Measurements from ENCODE around the gene AGBL2. TPM values are rescaled to one million over a fixed set of nuclear protein-coding genes. Genes with fewer than 3 reads are reported as not detected.
"Not testable (repeated sequence)": the region's sequence is repeated elsewhere in the genome, so short reads cannot be mapped to it uniquely, and the experiment has no call there.

The AGBL2 gene
- total RNA-seq, 1 donor = 1.3 TPM

GRCh38 chr11:47689480-47689879, 25.7 kb downstream of the AGBL2 start:
- no peak overlapping the region for H3K4me3 ChIP-seq (ENCODE audit: low read depth, low read length)
- TF ChIP-seq, protein P1, sequence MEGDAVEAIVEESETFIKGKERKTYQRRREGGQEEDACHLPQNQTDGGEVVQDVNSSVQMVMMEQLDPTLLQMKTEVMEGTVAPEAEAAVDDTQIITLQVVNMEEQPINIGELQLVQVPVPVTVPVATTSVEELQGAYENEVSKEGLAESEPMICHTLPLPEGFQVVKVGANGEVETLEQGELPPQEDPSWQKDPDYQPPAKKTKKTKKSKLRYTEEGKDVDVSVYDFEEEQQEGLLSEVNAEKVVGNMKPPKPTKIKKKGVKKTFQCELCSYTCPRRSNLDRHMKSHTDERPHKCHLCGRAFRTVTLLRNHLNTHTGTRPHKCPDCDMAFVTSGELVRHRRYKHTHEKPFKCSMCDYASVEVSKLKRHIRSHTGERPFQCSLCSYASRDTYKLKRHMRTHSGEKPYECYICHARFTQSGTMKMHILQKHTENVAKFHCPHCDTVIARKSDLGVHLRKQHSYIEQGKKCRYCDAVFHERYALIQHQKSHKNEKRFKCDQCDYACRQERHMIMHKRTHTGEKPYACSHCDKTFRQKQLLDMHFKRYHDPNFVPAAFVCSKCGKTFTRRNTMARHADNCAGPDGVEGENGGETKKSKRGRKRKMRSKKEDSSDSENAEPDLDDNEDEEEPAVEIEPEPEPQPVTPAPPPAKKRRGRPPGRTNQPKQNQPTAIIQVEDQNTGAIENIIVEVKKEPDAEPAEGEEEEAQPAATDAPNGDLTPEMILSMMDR (IDR thresholded peaks at IDR 0.05; ENCODE audit: insufficient read depth, low read depth, low read length) = no peak
- DNase-seq (ENCODE audit: low read depth) = no peak

GRCh38 chr11:47688991-47689390, 26.2 kb downstream of the AGBL2 start:
- H3K4me3 ChIP-seq (ENCODE audit: low read depth, low read length) = no peak overlapping the region
- TF ChIP-seq, protein P1 (IDR thresholded peaks at IDR 0.05; ENCODE audit: insufficient read depth, low read depth, low read length) = no peak

DNA sequence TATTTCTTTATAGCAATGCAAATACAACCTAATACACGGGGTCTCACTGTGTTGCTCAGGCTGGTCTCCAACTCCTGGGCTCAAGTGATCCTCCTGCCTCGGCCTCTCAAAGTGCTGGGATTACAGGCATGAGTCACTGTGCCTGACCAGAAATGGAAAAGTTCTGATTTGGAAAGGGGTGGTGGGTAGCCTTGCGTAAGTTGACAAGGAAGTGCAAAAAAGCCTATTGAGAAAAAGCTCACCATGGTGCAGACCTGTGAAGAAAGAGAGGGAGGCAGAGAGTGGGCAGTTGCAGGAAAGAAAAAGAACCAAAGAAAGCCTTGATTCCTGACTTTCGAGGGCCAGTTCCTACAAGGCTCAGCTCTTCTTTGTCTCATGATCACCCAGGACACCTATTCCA, 27.1 kb downstream of the AGBL2 start:
- DNase-seq (ENCODE audit: low read depth) = no peak
- no peak overlapping the region for H3K4me3 ChIP-seq (ENCODE audit: low read depth, low read length)
- TF ChIP-seq, protein P1 (IDR thresholded peaks at IDR 0.05; ENCODE audit: insufficient read depth, low read depth, low read length) = no peak

More at GRCh38 chr11:47688991-47689390, 26.2 kb downstream of the AGBL2 start:
- DNase-seq (ENCODE audit: low read depth) = no peak

DNA sequence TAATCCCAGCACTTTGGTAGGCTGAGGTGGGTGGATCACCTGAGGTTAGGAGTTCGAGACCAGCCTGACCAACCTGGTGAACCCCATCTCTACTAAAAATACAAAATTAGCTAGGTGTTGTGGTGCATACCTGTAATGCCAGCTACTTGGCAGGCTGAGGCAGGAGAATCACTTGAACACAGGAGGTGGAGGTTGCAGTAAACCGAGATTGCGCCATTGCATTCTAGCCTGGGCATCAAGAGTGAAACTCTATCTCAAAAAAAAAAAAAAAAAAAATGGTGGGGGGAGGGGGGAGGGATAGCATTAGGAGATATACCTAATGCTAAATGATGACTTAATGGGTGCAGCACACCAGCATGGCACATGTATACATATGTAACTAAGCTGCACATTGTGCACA, 28.5 kb downstream of the AGBL2 start:
- H3K4me3 ChIP-seq (ENCODE audit: low read depth, low read length); DNase-seq (ENCODE audit: low read depth): not testable (repeated sequence)

GRCh38 chr11:47686151-47686550, 29.0 kb downstream of the AGBL2 start:
- TF ChIP-seq, protein P1 (IDR thresholded peaks at IDR 0.05; ENCODE audit: insufficient read depth, low read depth, low read length) = no peak

GRCh38 chr11:47675851-47676250, 39.3 kb downstream of the AGBL2 start:
- DNase-seq (ENCODE audit: low read depth) = no peak
- TF ChIP-seq, protein P1 (IDR thresholded peaks at IDR 0.05; ENCODE audit: insufficient read depth, low read depth, low read length) = no peak
- no peak overlapping the region for H3K4me3 ChIP-seq (ENCODE audit: low read depth, low read length)

More at GRCh38 chr11:47686151-47686550, 29.0 kb downstream of the AGBL2 start:
- no peak for DNase-seq (ENCODE audit: low read depth)
- H3K4me3 ChIP-seq (ENCODE audit: low read depth, low read length) = no peak overlapping the region

- H3K4me3 ChIP-seq (ENCODE audit: low read depth, low read length) = no peak overlapping the region
- TF ChIP-seq, protein P1 (IDR thresholded peaks at IDR 0.05; ENCODE audit: insufficient read depth, low read depth, low read length) = no peak
- DNase-seq (ENCODE audit: low read depth) = no peak
Observed at GRCh38 chr11:47672283-47672730, 42.9 kb downstream of the AGBL2 start.

All from fibroblast of villous mesenchyme (primary cell).